Stimulated activated CD4-positive, alpha-beta T cell treated with anti-CD3 and anti-CD28 coated beads, Interleukin-1b, Interleukin-23, amount 100 ng/mL, for 1 hour (primary cell): Measurements from ENCODE around the gene MMP13.
"Not testable (repeated sequence)": the region's sequence is repeated elsewhere in the genome, so short reads cannot be mapped to it uniquely, and the experiment has no call there.

Source experiments
- DNase-seq, 2 donors: peaks; one replicate each; pipeline ENCODE4 v3.0.0-alpha.2; 2020; ENCODE audit warnings: low read depth in 2 of 2

Gene MMP13

DNA sequence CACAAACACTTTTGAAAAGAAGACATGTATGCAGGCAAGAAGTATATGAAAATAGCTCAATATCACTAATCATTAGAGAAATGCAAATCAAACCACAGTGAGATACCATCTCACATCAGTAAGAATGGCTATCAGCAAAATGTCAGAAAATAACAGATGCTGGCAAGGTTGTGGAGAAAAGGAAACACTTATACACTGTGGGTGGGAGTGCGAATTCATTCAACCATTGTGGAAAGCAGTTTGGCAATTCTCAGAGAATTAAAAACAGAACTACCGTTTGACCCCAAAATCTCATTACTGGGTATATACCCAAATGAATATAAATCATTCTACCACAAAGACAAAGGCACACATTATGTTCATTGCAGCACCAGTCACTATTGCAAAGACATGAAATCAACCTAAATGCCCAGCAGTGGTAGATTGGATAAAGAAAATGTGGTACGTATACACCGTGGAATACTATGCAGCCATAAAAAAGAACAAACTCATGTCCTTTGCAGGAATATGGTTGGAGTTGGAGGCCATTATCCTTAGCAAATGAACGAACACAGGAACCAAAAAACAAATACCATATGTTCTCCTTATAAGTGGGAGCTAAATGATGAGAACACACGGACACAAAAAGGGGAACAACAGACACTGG is 18.5 kb downstream of the MMP13 start:
- DNase-seq = no peak

DNA sequence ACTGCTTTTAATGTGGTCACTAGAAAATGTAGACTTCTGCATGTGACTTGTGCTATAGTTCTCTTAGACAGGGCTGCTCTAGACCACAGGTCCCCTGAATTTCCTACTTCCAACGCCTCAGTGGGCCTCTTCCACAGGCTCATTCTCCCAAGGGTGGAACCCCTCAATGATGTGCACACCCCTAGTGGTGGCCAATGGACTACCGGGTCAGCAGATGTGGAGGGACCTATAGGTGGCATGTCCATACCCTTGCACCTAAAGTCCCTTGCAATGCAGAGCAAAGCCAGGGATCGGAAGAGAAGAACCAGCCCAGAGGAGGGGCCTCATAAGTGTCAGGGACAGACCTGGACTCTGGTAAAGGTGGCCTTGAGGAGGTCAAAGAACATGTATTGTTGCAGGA is 20.0 kb downstream of the MMP13 start:
- no peak for DNase-seq

DNA sequence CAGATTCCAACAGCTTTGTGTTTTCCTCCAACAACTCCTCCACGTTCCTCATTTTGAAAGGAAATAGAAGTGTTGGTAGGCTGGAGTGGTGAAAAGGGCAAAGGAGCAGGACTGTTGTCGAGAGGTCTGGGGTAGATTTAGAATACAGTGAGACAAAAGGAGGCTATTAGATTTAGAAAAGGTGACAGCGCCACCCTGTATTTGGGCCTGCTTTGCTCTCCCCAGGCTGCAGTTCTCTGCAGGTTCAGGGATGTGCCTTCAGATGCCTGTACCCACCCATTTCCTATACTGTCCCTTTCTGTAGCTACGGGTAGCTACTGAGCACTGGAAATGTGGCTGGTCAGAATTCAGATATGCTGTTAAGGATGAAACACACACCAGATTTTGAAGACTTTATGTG is 20.8 kb downstream of the MMP13 start:
- DNase-seq = no peak

DNA sequence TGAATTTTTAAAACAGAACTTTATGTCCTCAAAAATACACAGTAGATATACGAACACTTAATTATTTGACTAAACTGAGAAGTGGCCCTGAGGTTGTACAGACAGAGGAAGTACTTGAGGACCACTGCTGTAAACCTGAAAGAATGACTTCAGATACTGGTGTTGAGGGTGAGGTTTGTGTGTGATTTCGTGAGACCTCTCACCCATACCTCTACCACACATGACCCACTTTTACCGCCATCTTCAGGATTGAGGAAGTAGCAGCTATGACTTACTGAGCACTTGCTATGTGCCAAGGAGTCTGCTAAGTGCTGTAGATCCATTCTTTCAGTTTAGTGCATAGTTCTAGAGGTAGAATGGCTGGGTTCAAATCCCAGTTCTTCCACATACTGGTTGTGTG is 21.9 kb downstream of the MMP13 start:
- no peak for DNase-seq

DNA sequence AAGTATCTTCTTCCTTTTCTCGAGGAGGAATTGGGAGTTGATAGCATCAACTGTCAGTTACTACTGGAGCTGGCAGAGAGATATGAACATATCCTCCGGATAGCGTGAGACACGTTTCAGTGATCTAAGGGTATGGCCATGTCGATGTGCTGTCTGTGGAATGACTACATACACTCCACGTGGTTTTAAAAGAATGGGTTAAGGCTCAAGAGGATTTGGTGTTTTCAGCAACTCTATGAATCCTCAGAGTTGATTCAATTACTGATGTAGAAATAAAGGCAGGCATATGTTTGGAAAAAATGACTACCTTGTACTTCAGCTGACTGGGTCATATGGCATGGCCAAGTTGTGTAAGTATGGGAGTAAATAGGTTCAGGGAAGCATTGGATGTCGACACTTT is 22.9 kb downstream of the MMP13 start:
- DNase-seq = no peak

DNA sequence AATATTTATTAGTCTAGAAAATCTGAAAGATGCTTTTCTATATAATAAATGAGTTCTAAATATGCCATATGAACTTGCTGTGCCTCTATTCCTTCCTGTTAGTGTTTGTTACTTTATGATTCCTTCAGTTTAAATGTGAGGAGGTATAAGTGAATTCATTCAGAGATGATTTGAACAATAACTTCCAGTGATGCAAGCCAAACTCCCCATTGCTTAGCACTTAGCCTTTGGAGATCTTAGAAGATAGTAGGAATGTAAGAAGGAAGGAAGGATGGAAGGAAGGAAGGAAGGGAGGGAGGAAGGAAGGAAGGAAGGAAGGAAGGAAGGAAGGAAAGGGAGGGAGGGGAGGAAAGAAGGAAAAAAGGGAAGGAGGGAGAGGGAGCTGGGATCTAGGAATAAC is 25.1 kb downstream of the MMP13 start:
- DNase-seq = no peak

DNA sequence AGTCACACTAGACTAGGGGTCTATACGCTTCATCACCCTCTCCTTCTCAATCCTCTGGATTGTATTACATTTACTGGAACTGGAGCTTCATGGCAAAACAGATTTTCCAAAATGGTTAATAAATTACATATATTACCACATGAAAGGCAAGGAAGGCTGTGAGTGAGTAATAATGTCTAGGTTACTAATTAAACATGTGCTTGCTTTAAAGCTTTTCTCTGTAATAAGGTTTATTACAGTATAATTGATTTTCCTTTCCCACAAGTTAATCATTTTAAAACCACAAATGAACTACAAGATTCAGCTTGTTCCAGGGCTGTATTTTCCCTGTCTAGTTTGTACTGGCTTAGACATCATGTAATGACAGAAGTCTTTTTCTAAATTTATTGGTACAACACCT is 25.6 kb downstream of the MMP13 start:
- DNase-seq = no peak

DNA sequence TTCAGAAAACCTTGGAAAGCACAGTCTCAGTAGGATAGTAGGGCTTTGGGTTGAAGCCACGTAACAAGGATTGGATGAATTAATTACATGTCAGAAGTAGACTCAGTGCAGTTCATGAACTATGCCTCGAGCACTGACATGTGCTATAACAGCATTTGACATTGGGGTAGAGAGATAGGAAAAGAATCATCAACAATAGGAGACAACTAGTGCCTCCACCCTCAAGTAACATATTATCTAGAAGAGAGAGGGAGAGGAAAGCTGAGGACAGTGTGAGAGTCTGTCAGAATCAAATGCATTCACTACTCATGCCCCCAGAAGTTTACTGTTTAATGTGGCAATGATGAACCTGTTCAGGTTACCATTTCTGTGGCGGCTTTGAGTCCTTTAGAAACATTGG is 26.4 kb downstream of the MMP13 start:
- no peak for DNase-seq

DNA sequence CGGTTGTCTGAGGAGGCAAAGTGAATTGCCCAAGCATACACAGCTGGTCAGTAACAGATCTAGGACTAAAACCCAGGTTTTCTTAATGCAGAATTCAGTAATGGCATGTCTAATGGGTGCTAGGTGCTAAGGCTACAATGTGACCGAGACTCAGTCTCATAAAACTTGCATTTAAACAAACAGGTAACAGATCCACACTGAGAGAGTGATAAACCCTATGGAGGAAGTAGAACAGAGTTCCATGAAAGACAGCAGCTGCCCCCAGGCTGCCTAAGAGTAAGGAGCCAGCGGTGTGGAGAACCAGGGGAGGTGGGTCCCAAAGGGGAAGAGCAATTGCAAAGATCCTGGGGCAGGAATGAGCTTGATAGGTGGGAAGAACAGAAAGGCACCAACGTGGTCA is 27.3 kb downstream of the MMP13 start:
- DNase-seq = no peak

DNA sequence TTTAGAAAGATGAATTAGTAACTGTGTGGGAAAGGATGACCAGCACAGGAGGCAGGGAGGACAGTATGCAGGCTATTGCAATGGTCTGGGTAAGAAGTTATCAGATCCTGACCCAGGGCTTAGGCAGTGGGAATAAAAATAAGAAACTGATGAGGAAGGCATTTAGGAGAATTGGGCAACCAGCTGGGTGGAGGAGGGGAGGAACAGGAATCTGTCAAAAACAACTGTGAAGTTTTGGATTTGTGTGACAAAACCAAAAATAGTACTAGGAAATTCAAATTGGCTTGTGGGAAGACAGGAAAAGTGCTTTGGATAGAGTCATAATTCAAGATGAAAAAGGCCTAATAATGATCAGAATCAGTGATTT is 27.9 kb downstream of the MMP13 start:
- DNase-seq = no peak

DNA sequence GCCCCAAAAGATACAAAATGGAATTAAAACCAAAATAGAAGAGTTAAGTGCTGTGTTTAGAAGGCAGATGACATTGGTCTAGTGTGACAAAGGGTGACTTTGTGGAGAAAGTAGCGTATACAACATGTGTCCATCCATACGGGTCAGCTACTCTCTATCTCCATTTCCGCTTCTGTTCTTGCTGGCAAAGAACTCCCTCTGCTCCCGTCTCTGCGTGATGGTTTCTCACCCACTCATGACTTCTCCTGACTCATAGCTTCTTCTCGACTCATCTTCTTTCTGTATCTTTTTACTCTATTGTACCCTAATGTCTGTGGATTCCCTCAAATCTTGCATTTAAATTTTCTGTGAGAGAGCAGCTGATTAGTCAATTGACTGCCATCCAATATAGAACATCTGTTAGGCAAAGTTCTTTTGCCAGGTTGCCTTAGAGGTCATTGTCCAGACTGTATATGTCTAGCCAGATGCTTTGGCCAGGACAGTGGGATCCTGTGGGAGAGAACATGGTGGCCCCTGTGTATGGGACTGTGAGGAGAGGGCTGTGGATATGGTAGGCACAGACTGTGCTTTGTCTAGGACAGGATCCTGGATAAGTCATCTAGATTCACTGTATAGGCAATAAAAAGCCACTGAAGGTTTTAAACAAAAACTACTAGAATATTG is 28.4 kb downstream of the MMP13 start:
- DNase-seq = no peak

DNA sequence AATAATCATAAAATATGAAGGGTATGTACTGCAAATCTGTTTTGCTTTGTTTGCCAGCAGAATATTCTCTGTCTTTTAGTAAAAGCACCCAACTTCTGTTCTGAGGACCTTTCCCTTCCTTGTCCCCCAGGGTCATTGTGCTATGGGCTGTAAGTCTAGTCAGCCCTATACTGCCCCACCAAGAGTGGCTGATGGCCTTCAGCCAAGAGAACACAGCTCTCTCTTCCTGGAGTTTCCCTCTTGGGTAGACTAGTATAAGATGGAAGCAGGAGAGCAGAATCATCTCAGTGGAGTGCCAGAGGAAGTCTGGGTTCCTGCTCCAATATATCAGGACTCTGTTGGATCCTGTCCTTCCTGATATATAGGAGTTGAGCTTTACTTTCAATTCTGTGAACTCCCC is 29.0 kb downstream of the MMP13 start:
- DNase-seq = no peak

DNA sequence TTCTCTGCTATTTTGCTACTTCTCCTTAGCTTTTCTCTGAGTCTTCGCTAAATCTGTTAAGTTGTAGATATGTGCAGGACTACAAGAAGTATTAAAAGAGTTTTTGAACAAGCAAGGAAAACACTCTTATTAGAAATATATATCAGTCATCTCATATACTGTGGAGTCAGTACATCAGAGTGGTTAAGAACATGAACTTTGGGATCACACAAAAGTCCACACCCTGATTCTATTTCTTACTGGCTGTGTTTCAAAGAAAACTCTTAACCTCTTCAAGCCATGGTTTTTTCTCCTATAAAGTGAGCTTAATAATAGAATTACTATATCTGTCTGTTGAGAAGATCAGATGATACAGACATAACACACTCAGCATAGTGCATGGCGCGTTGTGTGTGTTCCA is 29.5 kb downstream of the MMP13 start:
- DNase-seq = no peak

DNA sequence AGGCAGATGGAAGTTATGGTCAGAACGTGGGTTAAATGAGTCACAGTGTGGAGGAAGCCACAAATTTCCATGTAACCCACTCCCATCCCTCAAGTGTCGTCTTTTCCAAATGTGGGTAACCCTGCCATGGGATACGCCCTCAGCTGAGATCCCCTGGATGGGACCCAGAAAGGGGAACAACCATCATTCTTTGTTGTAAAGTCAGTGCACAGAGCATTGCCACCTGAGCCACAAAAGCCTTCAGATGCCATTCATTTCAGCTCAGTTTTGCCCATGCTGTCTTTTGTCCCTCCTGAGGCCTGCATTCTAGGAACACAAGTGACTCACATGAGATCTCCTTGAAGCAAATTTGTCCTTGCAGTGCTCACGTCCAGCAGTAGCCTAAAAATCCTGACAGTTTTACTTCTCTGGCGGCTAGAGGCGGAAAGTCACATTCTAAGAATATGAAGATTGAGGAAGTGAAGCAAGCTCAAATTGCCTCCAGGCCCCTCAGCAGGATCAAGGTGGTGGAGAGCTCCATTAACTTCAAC is 30.6 kb downstream of the MMP13 start:
- DNase-seq = no peak

DNA sequence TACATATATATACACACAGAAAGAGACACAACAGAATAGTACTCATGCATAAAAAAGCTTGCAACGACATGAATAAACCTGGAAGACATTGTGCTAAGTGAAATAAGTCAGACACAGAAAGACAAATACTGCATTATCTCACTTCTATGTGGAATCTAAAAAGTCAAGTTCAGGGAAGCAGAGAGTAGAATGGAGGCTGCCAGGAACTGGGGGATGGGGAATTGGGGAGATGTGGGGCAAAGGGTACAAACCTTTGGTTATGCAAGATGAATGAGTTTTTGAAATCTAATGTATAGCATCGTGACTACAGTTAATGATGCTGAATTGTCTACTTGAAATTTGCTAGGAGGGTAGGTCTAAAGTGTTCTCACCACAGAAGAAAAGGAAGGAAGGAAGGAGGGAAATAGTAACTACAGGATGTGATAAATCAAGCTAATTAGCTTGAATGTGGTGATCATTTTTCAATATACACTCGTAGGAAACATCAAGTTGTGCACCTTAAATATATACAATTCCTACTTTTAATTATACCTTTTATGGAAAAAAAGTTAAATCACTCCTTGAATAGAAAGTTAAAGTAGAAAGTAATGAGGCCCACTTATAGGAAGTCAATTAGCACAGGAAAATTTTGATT is 33.8 kb downstream of the MMP13 start:
- no peak for DNase-seq

DNA sequence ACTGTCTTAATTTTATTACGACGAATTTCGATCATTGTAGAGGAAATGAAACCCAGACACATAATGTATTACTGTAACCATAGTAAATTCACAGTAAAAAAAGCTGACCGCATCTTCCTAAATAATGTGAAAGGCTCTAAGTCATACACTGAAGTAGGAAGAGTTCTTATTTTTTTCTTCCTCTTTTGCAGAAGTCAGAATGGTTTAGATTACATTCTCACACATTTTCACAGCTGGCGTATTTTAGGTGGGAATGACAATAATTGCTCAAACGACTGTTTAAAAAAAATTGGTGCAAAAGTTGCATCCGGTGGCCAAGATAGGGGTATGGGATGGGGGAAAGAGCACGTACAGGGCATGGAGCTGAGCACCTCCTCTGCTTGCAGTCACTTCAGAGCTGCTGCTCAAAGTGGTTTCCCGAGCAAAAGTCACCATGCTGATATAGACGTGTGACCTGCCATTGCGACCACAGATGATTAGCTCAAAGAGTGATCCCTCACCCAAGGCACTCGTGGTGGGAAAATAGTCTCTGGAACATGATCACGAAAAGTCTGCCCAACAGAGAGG is 35.3 kb downstream of the MMP13 start:
- no peak for DNase-seq

DNA sequence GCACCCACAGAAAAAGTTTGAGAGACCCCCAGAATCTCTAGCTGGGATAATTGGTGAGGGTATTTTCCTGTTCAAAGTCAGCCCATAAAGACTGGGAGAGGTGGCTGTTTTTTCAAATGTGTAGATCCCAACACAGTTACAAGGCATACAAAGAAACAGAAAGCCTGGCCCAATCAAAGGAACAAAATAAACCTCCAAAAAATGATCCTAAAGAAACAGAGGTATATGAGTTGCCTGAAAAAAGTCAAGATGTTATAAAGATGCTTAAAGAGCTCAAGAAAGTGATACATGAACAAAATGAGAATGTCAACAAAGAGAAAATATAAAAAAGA is 40.5 kb downstream of the MMP13 start:
- no peak for DNase-seq

DNA sequence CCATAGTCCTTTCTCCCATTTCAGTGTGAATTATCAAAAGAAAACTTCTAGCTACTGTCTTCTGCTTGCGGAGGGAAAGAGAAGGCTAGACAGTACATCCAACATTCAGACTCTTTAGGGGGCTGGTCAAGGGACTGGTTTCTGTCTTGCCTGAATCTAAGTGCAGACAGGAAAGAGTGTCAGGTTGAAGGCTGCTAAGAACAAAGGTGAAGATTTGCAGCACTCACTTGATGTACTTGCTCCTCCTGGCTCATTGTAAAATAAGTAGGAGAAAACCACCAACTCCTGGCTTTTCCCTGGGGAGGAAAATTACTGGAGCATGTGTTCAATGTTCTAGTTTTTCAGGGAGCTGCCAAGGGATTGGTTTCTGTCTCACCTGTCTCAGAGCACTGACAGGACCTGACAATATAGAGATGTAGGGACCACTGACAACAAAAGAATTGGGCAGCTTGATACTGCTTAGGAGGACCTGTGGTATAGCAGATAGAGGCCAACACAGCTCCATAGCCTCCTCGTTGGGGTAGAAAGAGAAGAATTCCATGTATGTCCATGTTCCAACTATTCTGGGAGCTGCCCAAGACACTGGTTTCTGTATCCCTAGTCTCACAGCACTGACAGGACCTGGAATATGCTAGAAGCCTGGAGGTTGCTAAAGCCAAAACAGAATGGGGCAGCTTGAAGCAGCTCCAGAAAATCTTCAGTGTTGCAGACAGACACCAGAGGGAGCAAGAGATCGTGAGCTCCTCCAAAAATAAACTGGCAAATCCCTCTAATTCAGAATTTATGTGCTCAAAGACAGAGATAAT is 41.1 kb downstream of the MMP13 start:
- no peak for DNase-seq

DNA sequence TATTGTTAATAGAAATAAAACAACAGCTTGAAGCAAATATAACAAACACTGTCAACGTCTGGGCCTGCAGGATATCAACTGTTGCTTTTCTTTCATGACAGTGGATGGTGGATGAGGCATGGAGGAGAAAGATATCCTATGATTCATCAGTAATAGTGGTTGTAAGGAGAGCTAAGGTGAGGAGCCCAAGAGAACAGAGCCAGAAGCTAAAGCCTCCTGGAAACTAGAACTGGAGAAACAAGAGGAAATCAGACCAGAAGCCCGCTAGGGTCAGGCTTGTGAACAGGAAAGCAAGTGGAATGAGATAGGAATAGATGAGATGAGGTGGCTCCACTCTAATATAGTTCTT is 43.1 kb downstream of the MMP13 start:
- DNase-seq = no peak

DNA sequence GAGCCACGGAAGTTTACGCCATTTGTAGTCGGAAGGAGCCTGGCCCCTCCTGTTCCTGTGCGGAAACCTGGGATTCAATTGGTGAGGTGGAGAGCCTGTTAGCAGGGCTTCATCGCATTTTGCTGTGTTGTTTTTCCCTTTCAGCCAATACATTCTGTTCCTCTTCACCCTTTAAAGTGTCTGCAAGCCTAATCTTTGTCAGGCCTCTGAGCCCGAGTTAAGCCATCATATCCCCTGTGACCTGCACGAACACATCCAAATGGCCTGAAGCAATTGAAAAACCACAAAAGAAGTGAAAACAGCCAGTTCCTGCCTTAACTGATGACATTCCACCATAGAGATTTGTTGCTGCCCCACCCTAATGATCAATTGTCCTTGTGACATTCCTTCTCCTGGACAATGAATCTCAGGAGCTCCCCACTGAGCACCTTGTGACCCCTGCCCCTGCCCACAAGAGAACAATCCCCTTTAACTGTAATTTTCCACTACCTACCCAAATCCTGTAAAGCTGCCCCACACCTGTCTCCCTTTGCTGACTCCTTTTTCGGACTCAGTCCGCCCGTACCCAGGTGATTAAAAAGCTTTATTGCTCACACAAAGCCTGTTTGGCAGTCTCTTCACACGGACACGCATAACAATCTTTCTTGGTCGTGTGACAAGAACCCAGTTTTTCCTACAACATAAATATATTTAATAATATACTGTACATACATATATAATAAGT is 43.6 kb downstream of the MMP13 start:
- DNase-seq = no peak

DNA sequence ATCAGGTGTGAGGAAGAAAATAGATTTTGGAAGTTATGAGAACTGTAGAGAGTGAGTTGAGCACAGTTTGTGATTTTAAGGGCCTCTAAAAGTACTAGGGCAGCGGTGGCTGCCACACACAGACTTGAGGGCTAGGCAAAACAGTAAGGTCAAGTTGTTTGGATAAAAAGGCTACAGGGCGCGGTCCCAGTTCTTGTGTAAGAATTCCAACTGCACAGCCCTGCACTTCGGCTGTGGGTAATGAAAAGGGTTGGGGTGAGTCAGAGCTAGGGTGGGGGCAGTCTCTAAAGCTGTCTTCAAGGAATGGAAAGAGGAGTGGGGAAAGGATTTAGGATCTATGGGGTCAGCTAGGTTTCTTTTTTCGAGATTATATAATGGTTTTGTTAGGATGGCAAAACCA is 49.7 kb downstream of the MMP13 start:
- DNase-seq = not testable (repeated sequence)

DNA sequence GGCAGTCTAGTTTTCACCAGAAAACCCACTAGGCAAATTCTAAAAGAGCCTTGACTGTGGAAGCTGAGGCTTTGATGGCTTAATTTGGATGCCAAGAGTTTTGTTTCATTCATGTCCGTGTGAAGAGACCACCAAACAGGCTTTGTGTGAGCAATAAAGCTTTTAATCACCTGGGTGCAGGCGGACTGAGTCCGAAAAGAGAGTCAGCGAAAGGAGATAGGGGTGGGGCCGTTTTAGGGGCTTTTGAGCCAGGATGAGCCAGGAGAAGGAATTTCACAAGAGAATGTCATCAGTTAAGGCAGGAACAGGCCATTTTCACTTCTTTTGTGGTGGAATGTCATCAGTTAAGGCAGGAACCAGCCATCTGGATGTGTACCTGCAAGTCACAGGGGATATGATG is 51.6 kb downstream of the MMP13 start:
- DNase-seq = not testable (repeated sequence)
